Measurements from ENCODE around the gene TPM3. TPM values are rescaled to one million over a fixed set of nuclear protein-coding genes. Genes with fewer than 3 reads are reported as not detected.
A peak's percentile ranks its signal among the peaks of the same experiment; 100 is the strongest.

TPM3 gene
- total RNA-seq, 6 donors from 2014 or later: 149 to 452 (median 344) TPM

GRCh38 chr1:154171223-154171583 lies 20.7 kb downstream of the TPM3 start:
- no peaks in the 10 kb centered on the region for H3K27me3 ChIP-seq
- no peaks in the 10 kb centered on the region for H3K9me3 ChIP-seq
- peak overlapping the region in 3 of 4 donors; percentile 4 to 15 (median 4) for H3K27ac ChIP-seq
- peaks cover 69 to 100% (median 92%) of the 10 kb centered on the region in 4 donors for H3K36me3 ChIP-seq
- no peak for TF ChIP-seq CTCF (IDR thresholded peaks at IDR 0.05)
- no peak for TF ChIP-seq POLR2AphosphoS5 (IDR thresholded peaks at IDR 0.05)
- no peak for TF ChIP-seq POLR2A (IDR thresholded peaks at IDR 0.05)
- TF ChIP-seq EP300 (IDR thresholded peaks at IDR 0.05): no peak
- 75 to 85% methylated on average over 4 of the region's 4 CpGs for WGBS, 2 donors
- ATAC-seq (ENCODE audit: low FRiP score in 2 of 2) (peak in 1 of 2 donors; percentile 61), DNase-seq (no peak)
- H3K4me3 ChIP-seq: no peak overlapping the region
- H3K4me1 ChIP-seq: peaks cover 9 to 17% (median 10%) of the 10 kb centered on the region in 4 donors

GRCh38 chr1:154170547-154171222 lies 21.2 kb downstream of the TPM3 start:
- Histone ChIP-seq H3K27me3 (no peaks in the 10 kb centered on the region), H3K36me3 (peaks cover 73 to 100% (median 92%) of the 10 kb centered on the region in 4 donors), H3K27ac (peak overlapping the region in 3 of 4 donors; percentile 4 to 15 (median 4)), H3K9me3 (no peaks in the 10 kb centered on the region), H3K4me3 (no peak overlapping the region), H3K4me1 (peaks cover 4 to 11% (median 5%) of the 10 kb centered on the region in 4 donors)
- TF ChIP-seq POLR2AphosphoS5 (IDR thresholded peaks at IDR 0.05) (no peak), CTCF (IDR thresholded peaks at IDR 0.05) (no peak), POLR2A (IDR thresholded peaks at IDR 0.05) (no peak), EP300 (IDR thresholded peaks at IDR 0.05) (no peak)
- DNase-seq (no peak), ATAC-seq (ENCODE audit: low FRiP score in 2 of 2) (no peak)

GRCh38 chr1:154167461-154167860 lies 24.4 kb downstream of the TPM3 start:
- no peaks in the 10 kb centered on the region for H3K27me3 ChIP-seq
- H3K27ac ChIP-seq: no peak overlapping the region
- TF ChIP-seq POLR2AphosphoS5 (IDR thresholded peaks at IDR 0.05): no peak
- no peak for TF ChIP-seq CTCF (IDR thresholded peaks at IDR 0.05)
- TF ChIP-seq POLR2A (IDR thresholded peaks at IDR 0.05): no peak
- no peak for TF ChIP-seq EP300 (IDR thresholded peaks at IDR 0.05)
- H3K9me3 ChIP-seq: no peaks in the 10 kb centered on the region
- peaks cover 74 to 100% (median 93%) of the 10 kb centered on the region in 4 donors for H3K36me3 ChIP-seq
- peaks cover 0 to 7% (median 0%) of the 10 kb centered on the region in 4 donors for H3K4me1 ChIP-seq
- DNase-seq (no peak), ATAC-seq (ENCODE audit: low FRiP score in 2 of 2) (no peak)
- H3K4me3 ChIP-seq: no peak overlapping the region

- TF ChIP-seq POLR2A (IDR thresholded peaks at IDR 0.05): no peak
- TF ChIP-seq EP300 (IDR thresholded peaks at IDR 0.05): no peak
- TF ChIP-seq POLR2AphosphoS5 (IDR thresholded peaks at IDR 0.05): no peak
- TF ChIP-seq CTCF (IDR thresholded peaks at IDR 0.05): no peak
- Histone ChIP-seq H3K36me3 (peaks cover 62 to 100% (median 87%) of the 10 kb centered on the region in 4 donors), H3K27ac (no peak overlapping the region), H3K4me3 (no peak overlapping the region), H3K27me3 (no peaks in the 10 kb centered on the region), H3K9me3 (no peaks in the 10 kb centered on the region), H3K4me1 (peaks cover 0 to 7% (median 0%) of the 10 kb centered on the region in 4 donors)
- no peak for ATAC-seq (ENCODE audit: low FRiP score in 2 of 2)
- DNase-seq: no peak
- 72 to 79% methylated on average over 1 of the region's 1 CpG for WGBS, 2 donors
These were observed 25.7 kb downstream of the TPM3 start for GRCh38 chr1:154166207-154166606.

GRCh38 chr1:154159554-154159953 lies 32.3 kb downstream of the TPM3 start:
- H3K27ac ChIP-seq: peak overlapping the region in 1 of 4 donors; percentile 81
- H3K36me3 ChIP-seq: peaks cover 9 to 97% (median 46%) of the 10 kb centered on the region in 4 donors
- H3K4me1 ChIP-seq: peaks cover 41 to 53% (median 45%) of the 10 kb centered on the region in 4 donors
- ATAC-seq (ENCODE audit: low FRiP score in 2 of 2) (no peak), DNase-seq (no peak)
- no peak overlapping the region for H3K4me3 ChIP-seq
- no peaks in the 10 kb centered on the region for H3K27me3 ChIP-seq
- H3K9me3 ChIP-seq: no peaks in the 10 kb centered on the region
- no peak for TF ChIP-seq POLR2AphosphoS5 (IDR thresholded peaks at IDR 0.05)
- TF ChIP-seq EP300 (IDR thresholded peaks at IDR 0.05): no peak
- no peak for TF ChIP-seq POLR2A (IDR thresholded peaks at IDR 0.05)
